ENCODE measurements around the gene EYA2.
"Not testable (repeated sequence)": the region's sequence is repeated elsewhere in the genome, so short reads cannot be mapped to it uniquely, and the experiment has no call there.

The EYA2 gene

GRCh38 chr20:46894579-46894958 lies at the start of gene EYA2:
TSS of gene EYA2 (plus strand) at chr20:46894843. CDS start at chr20:46990011, 95,168 bp downstream.
- DNase-seq: no peak

- DNase-seq: no peak
Measured at GRCh38 chr20:46844965-46845364, 49.7 kb upstream of the EYA2 start.

- DNase-seq: no peak
Measured at GRCh38 chr20:46849269-46849668, 45.4 kb upstream of the EYA2 start.

GRCh38 chr20:46849751-46850150 lies 44.9 kb upstream of the EYA2 start:
- no peak for DNase-seq

- DNase-seq: no peak
Measured at GRCh38 chr20:46850416-46850815, 44.2 kb upstream of the EYA2 start.

GRCh38 chr20:46850896-46851295 lies 43.7 kb upstream of the EYA2 start:
- no peak for DNase-seq

- DNase-seq: no peak
Measured at GRCh38 chr20:46851746-46852145, 42.9 kb upstream of the EYA2 start.

GRCh38 chr20:46852313-46852712 lies 42.3 kb upstream of the EYA2 start:
- no peak for DNase-seq

GRCh38 chr20:46853926-46854325 lies 40.7 kb upstream of the EYA2 start:
- no peak for DNase-seq

- no peak for DNase-seq
Measured at GRCh38 chr20:46857061-46857831, 37.4 kb upstream of the EYA2 start.

- DNase-seq: no peak
Measured at GRCh38 chr20:46865824-46866223, 28.8 kb upstream of the EYA2 start.

- no peak for DNase-seq
Measured at GRCh38 chr20:46870041-46870440, 24.6 kb upstream of the EYA2 start.

GRCh38 chr20:46872328-46873211 lies 22.1 kb upstream of the EYA2 start:
- no peak for DNase-seq

- no peak for DNase-seq
Measured at GRCh38 chr20:46875059-46875458, 19.6 kb upstream of the EYA2 start.

GRCh38 chr20:46879386-46879785 lies 15.3 kb upstream of the EYA2 start:
- no peak for DNase-seq

- DNase-seq: not testable (repeated sequence)
Measured at GRCh38 chr20:46879963-46880362, 14.7 kb upstream of the EYA2 start.

- DNase-seq: no peak
Measured at GRCh38 chr20:46883892-46884291, 10.8 kb upstream of the EYA2 start.

- DNase-seq: no peak
Measured at GRCh38 chr20:46890682-46891081, 4.0 kb upstream of the EYA2 start.

- no peak for DNase-seq
Measured at GRCh38 chr20:46893051-46893450, 1.6 kb upstream of the EYA2 start.

- no peak for DNase-seq
Measured at GRCh38 chr20:46893877-46894578, 615 bp upstream of the EYA2 start.

GRCh38 chr20:46894971-46895905 lies 595 bp downstream of the EYA2 start:
- DNase-seq: no peak

- no peak for DNase-seq
Measured at GRCh38 chr20:46895906-46896242, 1.2 kb downstream of the EYA2 start.

Measured in activated CD4-positive, CD25-positive, alpha-beta regulatory T cell treated with anti-CD3 and anti-CD28 coated beads, Interleukin-2, amount 50 U/mL, for 72 hours (primary cell).